CD4-positive, alpha-beta T cell treated with Interleukin-4 for 4 hours (primary cell): ENCODE measurements around the gene ANK3.

Experiments used
- DNase-seq: peaks from one replicate; pipeline ENCODE4 v3.0.0-alpha.2; 2020

ANK3 gene

DNA sequence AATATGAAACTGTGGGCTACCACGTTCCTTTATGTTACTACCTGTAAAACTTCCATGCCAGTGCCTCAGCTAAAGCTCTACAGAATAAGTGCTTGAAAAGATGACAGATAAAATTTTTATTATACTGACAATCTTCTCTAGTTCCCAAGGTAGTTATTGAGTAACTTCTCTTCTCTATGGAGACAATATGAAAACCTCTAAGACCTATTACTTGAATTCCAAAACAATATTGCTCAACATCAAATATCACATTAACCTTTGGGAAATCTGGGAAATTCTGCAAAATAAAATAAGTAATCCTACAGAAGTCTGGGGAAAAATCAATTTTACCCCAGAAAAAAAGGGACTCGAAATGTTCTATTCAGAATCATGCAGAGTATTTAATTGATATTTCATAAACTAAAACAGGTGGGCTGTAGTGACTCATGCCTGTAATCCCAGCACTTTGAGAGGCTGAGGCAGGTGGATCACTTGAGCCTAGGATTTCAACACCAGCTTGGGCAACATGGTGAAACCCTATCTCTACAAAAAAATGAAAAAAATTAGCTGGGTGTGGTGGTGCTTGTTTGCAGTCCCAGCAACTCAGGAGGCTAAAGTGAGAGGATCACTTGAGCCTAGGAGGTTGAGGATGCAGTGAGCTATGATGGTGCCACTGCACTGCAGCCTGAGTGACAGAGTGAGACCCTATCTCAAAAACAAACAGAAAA, 23.8 kb upstream of the ANK3 start:
- no peak for DNase-seq

DNA sequence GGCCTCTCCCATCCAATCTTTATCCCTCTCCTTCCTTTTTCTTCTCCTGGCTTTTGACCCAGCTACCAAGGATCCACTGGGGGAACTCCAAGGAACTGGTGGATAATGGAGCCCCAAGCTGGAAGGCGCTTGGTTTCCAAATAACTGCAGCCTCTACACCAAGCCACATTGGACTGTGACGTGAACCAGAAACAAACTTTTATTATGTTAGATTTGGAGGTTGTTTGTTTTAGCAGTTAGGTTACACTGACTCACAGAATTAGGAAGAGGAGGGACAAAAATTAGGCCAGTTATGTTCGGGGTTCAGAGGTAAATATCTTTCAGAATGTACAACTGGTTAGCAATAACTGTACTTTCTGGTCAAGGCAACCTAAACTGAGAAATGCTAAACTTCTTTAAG, 21.3 kb upstream of the ANK3 start:
- no peak for DNase-seq

DNA sequence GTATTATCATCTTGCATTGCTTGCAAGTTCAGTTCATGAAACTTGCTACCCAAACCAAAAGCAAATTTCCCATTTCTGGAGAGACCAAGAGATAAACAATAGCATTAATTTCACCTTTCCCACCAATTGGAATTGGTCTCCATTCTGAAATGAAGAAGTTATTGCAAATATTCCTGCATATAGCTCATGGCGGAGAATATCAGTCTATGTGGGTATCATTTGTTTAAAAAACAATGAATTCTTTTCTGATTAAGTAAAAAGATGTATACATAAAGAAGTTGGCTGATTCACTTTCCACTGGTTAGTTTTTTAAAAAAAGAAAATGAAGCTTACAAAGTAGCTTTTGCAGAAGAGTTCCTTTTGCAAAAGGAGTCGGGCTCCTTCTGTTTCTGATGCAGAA, 19.5 kb upstream of the ANK3 start:
- no peak for DNase-seq

DNA sequence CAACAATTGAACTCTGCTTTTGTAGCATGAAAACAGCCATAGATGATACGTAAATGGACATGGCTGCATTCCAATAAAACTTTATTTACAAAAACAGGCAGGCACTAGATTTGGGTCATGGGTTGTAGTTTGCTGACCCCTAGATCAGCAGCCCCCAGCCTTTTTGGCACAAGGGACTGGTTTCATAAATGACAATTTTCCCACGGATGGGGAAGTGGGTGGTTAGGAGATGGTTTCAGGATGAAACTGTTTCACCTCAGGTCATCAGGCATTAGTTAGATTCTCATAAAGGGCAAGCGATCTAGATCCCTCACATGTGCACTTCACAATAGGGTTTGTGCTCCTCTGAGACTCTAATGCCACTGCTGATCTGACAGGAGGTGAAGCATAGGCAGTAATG, 16.5 kb upstream of the ANK3 start:
- DNase-seq = no peak

DNA sequence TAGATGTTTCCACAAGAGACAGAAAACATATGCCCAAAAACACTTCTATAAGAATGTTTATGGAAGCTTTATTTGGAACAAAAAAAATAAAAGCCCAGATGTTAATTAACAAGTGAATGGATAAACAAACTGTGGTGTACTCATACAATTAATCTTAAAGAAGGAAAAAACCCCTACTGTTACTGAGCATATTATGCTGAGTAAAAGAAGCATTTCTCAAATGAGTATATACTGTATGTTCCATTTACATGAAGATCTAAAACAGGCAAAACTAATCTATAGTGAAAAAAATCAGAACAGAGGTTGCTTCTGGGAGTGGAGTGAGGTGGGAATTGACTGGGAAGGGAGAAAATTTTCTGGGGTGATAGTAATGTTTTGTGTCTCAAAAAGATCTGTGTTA, 15.5 kb upstream of the ANK3 start:
- DNase-seq = no peak

DNA sequence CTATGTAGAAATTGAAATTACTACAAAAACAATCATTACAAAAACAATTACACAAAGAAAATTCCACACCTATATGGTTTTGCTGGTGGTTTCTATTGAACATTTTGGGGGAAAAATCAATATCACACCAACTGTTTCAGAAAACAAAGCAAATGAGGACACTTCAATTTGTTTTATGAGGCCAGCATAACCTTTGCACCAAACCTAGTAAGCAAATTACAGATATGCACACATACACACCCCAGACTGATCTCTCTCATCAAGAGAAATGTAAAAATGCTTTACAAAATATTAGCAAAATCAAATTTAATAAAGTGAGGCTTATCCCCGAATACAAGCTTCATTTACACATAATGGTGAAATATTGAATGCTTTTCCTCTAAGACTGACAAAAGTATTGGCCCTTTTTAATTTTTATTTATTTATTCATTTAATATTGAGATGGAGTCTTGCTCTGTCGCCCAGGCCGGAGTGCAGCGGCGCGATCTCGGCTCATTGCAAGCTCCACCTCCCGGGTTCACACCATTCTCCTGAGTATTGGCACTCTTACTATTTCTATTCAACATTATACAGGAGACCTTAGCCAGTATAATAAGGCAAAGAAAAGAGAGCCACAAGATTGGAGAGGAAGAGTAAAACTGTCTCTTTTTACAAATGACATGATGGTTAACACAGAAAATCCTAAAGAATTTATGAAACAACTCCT, 13.6 kb upstream of the ANK3 start:
- DNase-seq = no peak

DNA sequence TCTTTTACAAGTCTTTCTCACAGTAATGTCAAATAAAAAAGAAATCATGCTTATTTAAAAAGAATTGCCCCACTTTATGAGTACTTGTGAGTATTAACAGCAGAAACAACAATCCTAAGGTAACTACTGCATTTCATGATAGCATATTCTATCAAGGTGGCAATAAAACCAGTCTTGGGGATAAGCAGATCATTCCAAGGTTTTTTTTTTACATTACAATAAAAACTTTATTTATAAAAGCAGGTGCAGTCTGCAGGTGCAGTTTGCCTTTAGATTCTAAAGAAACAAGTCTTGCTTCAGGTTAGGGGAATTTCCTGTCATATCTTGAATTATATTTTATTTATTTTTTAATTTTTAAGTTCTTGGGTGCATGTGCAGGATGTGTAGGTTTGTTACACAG, 10.7 kb upstream of the ANK3 start:
- no peak for DNase-seq

DNA sequence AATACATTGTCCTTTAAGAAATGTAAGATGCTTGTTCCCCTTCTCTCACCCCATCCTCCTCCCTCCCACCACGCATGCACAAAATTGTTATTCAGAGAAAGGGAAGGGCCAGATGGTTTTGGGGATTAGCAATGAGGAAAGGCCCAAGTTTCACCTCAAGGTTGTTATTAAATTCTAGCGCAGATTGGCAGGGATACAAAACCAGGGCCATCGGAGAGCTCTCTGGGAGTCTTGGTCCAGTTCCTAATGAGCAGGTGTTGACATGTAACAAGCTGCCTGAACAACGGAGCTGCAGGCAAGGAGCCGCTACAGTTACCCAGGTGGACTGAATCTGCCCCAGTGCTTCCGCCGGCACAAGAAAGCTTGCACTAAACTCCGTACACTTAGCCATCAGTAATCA, 9.7 kb upstream of the ANK3 start:
- DNase-seq = no peak

DNA sequence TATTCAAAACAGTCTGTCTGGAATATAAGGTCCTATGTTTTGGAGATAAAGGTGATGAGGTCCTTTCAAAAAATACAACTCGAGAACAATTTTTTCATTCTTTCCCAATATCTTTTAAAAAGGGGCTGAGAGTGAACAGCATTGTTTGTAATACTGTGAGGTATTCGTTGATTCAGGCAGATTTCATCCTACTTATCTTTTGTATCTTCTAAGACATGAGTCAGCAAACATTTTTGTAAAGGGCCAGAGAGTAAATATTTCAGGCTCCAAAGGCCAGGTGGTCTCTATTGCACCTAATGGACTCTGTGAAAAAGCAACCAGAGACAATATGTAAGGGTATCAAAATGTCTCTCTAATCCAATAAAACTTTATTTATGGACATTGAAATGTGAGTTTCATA, 8.1 kb upstream of the ANK3 start:
- DNase-seq = no peak

DNA sequence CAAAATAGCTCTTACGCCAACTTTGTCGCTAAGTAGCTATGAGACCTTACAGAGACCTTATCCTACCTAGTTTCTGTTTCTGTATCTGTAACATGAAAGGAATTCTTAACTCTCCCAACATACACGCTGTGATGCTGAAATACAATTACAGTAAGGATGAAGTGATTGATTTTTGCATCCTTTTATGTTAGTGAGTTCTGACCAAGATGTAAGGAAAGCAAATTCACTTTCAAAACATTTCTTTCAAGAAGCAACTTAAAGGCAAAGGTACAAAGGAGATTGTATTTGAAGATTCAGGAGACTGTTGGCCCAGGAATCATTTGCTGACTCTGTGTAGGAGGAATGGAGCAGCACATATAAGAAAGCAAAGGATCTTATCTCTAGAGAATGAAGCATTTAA, 7.1 kb upstream of the ANK3 start:
- DNase-seq = no peak

DNA sequence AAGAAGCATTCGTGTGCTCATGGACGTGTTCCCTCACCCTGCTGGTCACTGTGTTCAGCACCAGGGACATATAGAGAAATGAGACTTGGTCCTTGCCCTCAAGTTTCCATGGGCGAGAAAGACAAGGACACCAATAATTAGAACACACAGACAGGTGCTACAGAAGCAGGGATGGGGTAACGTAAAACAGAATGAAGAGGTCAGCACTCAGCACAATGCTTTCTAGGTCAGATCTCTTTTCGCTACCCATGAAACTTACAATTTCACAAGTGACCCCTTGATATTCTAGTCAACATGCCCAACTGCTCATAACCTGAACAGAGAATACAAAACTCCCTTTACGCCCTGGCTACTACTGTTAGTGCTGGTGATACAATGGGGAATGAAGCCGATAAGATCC, 6.0 kb upstream of the ANK3 start:
- no peak for DNase-seq

DNA sequence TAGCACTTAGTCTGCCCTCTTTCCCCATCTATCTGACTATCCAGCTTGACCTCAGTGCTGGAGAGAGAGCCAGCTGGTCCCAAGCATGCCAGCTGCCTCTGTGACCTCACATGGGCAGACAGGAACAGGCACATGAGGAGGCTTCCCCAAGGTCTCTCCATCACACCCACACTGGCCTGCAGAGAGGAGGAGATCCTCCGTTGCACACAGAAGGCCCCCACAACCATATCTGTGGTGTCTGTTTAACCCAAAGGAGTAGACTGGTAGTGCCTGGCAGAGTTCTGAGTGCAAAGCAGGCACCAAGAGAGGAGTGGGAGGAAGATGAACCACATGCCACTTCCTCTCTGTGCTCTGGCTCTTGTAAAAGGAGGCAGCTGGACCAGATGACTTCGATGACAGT, 4.8 kb upstream of the ANK3 start:
- no peak for DNase-seq

DNA sequence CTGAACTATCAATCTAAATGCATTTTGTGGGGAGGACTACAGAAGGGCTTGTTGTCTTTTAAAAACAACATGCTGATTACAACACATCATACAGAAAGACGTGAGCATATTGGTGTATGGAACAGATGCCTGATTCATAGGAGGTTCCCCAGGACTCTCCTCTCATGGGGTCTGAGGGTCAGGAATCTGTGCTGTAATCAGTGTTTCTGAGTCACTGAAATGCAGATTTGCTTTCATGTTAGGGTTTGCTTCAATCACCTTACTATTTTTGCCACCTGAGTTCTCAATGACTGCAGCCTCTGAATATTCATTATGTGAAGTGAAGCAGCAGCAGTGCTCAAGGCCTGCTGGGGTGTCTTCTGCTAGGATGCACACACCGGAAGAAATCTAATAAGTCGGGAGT, 550 bp upstream of the ANK3 start:
- DNase-seq = no peak

DNA sequence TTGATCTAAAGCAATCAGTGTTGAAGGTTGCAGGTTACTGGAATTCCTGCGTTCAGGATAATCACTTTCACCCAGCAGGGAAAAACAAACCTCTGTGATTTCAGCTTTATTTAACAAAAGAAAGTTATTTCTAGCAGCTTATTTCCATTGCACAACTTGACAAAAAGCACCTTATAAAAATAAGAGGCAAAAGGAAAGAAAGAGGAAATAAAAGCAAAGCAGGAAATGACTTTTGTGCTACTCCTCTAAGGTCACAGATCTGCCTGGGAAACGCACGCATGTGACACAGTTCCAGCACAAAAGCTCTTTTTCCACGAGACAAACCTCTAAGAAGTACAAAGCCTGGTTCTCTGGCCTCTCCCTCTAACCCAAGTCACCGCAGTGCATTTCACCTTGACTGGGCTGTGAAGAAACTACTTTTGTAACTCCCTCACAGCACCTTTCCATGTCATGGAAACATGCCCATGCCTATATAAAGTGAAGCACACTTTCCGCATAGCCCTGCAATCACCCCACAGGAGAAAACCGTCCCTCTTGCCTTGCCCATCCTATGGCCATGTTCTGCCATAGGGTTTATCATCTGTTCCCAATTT, 870 bp downstream of the ANK3 start:
- DNase-seq = no peak

DNA sequence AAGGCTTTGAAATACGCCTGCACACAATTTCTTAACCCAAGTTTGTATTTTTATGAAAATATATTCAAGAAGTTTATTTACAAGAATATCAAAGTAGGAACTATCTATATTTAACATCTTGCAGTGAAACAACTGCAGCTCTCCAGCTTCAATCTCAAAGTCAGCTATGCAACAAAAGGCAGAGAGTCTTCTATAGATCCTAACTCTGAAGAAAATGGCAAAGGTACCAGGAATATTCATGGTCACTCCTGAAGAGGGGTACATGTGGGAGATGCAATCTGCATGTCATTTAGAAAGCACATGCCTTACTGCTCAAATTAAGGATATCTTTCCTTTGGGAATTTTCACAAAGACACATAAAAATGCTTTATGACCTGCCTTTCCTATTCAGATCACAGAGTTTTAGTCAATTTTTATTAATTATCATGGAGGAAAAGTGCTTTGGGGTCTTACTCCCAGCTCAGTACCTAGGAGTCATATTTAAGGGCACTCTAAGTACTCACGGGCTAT, 1.5 kb downstream of the ANK3 start:
- no peak for DNase-seq

DNA sequence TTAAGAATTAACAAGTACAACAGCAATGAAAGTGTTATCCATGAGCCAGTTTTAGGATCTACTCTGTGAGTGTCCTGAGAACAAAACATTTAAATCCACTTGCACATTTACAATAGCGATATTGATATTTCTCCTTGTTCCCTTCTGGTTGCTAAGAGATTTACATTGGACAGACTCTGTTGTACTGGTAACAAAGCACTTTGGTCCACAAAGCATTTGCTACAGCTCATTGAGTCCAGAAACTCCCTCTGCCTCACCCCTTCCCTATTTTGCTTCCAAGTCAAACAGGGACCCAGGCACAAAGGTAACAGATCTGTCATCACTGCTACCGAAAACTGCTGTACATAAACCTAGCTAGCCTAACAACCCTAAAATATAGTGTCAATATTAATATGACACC, 2.1 kb downstream of the ANK3 start:
- DNase-seq = no peak

DNA sequence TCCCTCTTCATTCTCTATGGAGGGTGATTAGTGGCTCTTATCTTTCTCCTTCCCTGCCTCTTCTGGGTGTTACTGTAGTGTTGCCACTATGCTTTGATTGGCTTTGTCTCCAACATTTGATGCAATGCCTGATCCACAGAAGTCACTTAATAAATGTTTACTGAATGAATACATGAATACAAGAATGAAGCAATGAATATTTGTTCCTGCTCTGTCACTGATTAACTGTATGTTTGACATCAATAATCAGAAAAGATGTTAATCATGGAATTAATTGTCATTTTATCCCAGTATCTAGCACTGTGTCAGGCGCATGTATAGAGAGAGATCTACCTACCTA, 4.3 kb downstream of the ANK3 start:
- DNase-seq = no peak

DNA sequence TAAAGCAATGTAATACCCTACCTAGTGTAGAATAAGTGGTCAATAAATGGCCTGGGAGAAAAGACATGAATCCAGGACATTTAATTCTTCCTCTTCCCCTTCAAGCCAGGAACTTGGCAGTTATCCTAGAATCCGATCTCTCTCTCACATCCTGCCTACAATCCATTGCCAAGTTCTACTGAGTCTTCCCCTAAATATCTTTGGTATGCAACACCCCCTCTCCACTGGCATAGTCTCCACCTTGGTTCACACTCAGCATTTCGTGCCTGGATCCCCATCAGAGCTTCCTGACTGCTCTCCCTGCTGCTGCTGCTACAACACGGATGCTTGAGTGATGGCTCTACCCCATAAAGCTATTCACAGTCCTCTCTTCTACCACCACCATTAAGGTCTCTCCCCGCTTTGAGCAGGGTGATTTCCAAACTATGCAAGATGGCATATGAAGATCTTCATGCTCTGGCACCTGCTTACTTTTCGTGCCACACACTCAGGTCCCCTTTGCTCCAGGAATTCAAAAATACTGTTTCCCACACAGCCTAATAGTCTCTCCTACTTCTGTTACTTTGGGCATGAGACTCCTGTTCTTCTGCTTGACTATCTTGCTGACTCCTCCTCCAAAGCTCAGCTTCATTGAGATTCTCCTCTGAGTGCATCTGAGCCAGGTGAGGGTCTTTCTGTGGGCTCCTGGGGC, 4.8 kb downstream of the ANK3 start:
- DNase-seq = no peak

DNA sequence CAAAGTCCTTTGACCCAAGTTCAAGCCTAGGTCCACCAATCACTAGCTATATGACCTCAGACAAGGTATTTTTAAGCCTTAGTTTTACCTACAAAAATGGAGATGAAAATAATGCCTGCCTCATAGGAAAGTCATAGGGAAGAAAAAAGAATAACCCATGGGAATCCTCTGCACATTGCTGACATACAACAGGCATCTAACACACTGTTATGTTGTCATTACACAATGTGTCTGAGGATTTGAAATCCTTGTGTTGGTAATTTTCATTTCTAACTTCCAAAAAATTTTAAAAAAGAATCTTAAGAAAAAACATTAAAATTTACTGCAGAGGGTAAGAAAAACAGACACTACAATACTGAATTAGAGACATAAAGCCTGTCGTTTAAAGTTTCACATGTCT, 5.7 kb downstream of the ANK3 start:
- DNase-seq = no peak

DNA sequence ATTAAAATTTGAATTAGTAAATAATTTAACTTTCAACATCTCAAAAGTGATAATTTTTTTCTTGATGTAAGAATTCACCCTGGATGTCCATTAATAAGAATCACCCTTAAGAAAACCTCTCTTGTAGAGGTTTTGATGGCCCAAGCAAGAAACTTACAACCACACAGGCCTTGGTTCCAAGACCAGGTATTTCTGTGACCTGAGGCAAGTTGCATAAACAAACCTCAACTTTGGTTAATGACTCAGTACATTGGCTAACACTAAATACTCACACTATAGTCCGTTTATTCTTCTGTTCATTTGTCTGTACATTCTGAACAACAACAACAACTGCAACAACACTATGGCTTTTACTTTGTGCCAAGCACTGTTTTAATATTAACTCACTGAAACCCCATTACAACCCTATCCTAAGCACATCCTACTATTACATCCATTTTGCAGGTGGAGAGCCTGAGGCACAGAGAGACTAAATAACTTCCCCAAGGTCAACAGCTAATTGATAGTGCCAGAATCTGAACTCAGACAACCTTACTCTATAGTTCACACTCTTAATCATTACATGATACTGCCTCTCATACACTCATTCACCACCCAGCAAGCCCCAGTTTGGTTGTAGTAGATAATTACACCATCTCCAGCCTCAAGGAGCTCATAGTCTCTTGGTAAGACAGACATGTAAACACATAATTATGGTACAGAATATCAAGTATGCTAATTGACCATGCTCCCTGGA, 6.6 kb downstream of the ANK3 start:
- no peak for DNase-seq

DNA sequence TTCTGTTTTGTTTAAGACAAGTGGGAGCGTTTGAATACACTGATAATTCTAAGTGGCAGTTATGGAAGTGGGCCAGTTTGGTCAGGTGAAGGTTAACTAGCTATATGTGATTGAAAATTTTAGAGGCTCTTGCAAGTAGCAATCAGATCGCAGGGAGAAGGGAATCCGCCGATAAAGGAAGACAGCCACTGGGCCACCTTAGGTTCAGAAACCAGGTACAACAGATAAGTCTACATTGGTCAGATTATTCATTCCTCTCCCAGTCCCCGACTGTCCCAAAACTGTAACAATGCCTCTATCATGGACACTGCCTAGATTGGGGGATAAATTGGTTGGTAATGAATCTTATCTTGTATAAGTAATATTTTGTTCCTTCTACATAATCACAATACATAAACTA, 8.9 kb downstream of the ANK3 start:
- no peak for DNase-seq

DNA sequence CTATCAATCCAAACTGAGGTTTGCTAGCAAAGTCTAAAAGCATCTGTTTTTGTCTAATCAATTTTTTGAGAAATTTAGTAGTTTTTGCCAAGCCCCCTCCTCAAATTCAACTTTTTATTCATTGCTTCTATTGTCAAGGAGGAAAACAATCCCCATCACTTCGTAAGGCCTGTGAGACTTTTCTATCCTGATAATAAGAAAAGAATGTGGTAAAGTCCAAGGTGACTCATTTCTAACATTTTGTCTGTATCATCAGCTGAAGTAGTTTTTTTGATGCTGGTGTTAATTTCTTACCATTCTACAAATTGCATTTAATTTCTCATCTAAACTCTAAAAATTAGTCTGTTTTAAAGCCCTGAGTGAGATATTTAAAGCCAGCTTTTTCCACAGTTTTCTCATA, 11.7 kb downstream of the ANK3 start:
- no peak for DNase-seq

DNA sequence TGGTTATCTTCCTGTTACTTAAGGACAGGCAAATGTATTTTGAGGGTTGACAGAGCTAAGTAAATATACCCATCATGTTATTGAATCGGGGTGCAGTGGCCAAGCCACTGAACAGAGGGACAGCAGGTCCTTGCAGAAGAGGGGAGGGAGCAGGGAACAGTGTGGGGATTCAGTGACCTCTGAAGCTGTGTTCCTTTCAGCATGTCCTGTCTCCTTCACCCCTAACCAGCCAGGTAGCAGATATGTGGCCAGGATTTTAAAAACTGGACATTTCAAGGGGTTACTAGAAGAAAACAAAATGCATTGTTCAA, 12.7 kb downstream of the ANK3 start:
- DNase-seq = no peak
